ENCODE data around the gene E2F2.

The E2F2 gene

GRCh38 chr1:23567629-23567995, 36.6 kb upstream of the E2F2 start:
- Histone ChIP-seq H3K27ac (ENCODE audit: poor library complexity, severe bottlenecking) (no peak overlapping the region), H3K36me3 (ENCODE audit: low read depth) (no peaks in the 10 kb centered on the region), H3K27me3 (ENCODE audit: insufficient read depth, poor library complexity, severe bottlenecking) (no peaks in the 10 kb centered on the region), H3K4me1 (ENCODE audit: insufficient read depth, poor library complexity, severe bottlenecking) (peaks cover 2% of the 10 kb centered on the region), H3K4me3 (ENCODE audit: severe bottlenecking) (peak overlapping the region; percentile 39), H3K9me3 (ENCODE audit: severe bottlenecking) (no peaks in the 10 kb centered on the region)
- DNase-seq (ENCODE audit: low spot score) (no peak), ATAC-seq (ENCODE audit: low read depth) (no peak)
- no peak for TF ChIP-seq CTCF (IDR thresholded peaks at IDR 0.05; ENCODE audit: poor library complexity, severe bottlenecking)

- no peak overlapping the region for H3K27ac ChIP-seq (ENCODE audit: poor library complexity, severe bottlenecking)
Observed at GRCh38 chr1:23566304-23566703, 35.3 kb upstream of the E2F2 start.

GRCh38 chr1:23565776-23566175, 34.7 kb upstream of the E2F2 start:
- ATAC-seq (ENCODE audit: low read depth) (no peak), DNase-seq (ENCODE audit: low spot score) (no peak)
- H3K9me3 ChIP-seq (ENCODE audit: severe bottlenecking): no peaks in the 10 kb centered on the region
- H3K4me1 ChIP-seq (ENCODE audit: insufficient read depth, poor library complexity, severe bottlenecking): peaks cover 3% of the 10 kb centered on the region
- H3K27me3 ChIP-seq (ENCODE audit: insufficient read depth, poor library complexity, severe bottlenecking): no peaks in the 10 kb centered on the region
- H3K27ac ChIP-seq (ENCODE audit: poor library complexity, severe bottlenecking): no peak overlapping the region
- no peak for TF ChIP-seq CTCF (IDR thresholded peaks at IDR 0.05; ENCODE audit: poor library complexity, severe bottlenecking)
- no peak overlapping the region for H3K4me3 ChIP-seq (ENCODE audit: severe bottlenecking)
- no peaks in the 10 kb centered on the region for H3K36me3 ChIP-seq (ENCODE audit: low read depth)

More at GRCh38 chr1:23566304-23566703, 35.3 kb upstream of the E2F2 start:
- no peak for DNase-seq (ENCODE audit: low spot score)
- no peaks in the 10 kb centered on the region for H3K9me3 ChIP-seq (ENCODE audit: severe bottlenecking)
- no peak for TF ChIP-seq CTCF (IDR thresholded peaks at IDR 0.05; ENCODE audit: poor library complexity, severe bottlenecking)
- no peak for ATAC-seq (ENCODE audit: low read depth)
- H3K36me3 ChIP-seq (ENCODE audit: low read depth): no peaks in the 10 kb centered on the region
- no peaks in the 10 kb centered on the region for H3K27me3 ChIP-seq (ENCODE audit: insufficient read depth, poor library complexity, severe bottlenecking)
- peaks cover 3% of the 10 kb centered on the region for H3K4me1 ChIP-seq (ENCODE audit: insufficient read depth, poor library complexity, severe bottlenecking)
- no peak overlapping the region for H3K4me3 ChIP-seq (ENCODE audit: severe bottlenecking)

GRCh38 chr1:23564529-23565122, 33.6 kb upstream of the E2F2 start:
- ATAC-seq (ENCODE audit: low read depth): no peak

More at GRCh38 chr1:23564529-23565122, 33.6 kb upstream of the E2F2 start:
- H3K36me3 ChIP-seq (ENCODE audit: low read depth): no peaks in the 10 kb centered on the region
- H3K9me3 ChIP-seq (ENCODE audit: severe bottlenecking): no peaks in the 10 kb centered on the region
- peaks cover 7% of the 10 kb centered on the region for H3K4me1 ChIP-seq (ENCODE audit: insufficient read depth, poor library complexity, severe bottlenecking)
- no peak for DNase-seq (ENCODE audit: low spot score)
- H3K27me3 ChIP-seq (ENCODE audit: insufficient read depth, poor library complexity, severe bottlenecking): no peaks in the 10 kb centered on the region
- H3K4me3 ChIP-seq (ENCODE audit: severe bottlenecking): no peak overlapping the region
- no peak for TF ChIP-seq CTCF (IDR thresholded peaks at IDR 0.05; ENCODE audit: poor library complexity, severe bottlenecking)
- no peak overlapping the region for H3K27ac ChIP-seq (ENCODE audit: poor library complexity, severe bottlenecking)
